Measurements from ENCODE around the gene PSORS1C2.

DNA sequence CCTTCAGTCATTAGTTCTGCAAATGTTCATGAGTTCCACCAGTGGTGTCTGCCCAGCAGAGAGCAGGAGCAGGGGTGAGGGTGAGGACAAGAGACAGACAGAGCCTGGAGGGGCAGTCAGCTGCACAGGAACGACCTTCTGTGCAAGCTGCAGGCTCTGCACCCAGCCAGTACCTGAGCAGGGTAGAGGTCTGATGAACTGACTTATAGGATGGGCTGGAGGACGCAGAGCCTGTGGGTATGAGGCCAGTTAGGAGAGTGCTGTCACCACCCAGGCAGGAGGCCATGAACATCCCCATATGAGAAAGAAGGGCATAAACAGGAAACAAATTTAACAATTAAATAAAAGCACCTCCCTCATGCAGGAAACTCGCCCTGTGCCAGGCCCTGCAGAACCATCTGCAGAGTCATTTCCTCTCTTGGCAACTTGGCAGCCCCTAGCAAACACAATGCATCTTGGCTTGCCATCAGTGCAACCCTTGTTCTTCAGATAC lies 44.4 kb downstream of the PSORS1C2 start:
- TF ChIP-seq, protein P1, sequence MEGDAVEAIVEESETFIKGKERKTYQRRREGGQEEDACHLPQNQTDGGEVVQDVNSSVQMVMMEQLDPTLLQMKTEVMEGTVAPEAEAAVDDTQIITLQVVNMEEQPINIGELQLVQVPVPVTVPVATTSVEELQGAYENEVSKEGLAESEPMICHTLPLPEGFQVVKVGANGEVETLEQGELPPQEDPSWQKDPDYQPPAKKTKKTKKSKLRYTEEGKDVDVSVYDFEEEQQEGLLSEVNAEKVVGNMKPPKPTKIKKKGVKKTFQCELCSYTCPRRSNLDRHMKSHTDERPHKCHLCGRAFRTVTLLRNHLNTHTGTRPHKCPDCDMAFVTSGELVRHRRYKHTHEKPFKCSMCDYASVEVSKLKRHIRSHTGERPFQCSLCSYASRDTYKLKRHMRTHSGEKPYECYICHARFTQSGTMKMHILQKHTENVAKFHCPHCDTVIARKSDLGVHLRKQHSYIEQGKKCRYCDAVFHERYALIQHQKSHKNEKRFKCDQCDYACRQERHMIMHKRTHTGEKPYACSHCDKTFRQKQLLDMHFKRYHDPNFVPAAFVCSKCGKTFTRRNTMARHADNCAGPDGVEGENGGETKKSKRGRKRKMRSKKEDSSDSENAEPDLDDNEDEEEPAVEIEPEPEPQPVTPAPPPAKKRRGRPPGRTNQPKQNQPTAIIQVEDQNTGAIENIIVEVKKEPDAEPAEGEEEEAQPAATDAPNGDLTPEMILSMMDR (IDR thresholded peaks at IDR 0.05; ENCODE audit: low read depth, low read length, missing input control): no peak
- no peak for TF ChIP-seq GABPA (IDR thresholded peaks at IDR 0.05 in 1 of 2, conservative IDR thresholded peaks at IDR 0.05 in 1 of 2)

Measured in liver (tissue), 3 donors.